Adrenal gland (tissue), 5 donors: ENCODE measurements around the gene SH3D19.

Experiments used
- POLR2A ChIP-seq, 2 donors: fragments of 450-650 bp; IDR thresholded peaks; one replicate each; pipeline ENCODE4 v1.6.1; 2017; ENCODE audit warnings: antibody characterized with exemption in 2 of 2, mild to moderate bottlenecking in 2 of 2, moderate library complexity in 1 of 2
- TF ChIP-seq, protein P1 (sequence below), 6 experiments: fragments of 450-650 bp in 4 of 6; fragments of 200-600 bp in 2 of 6; sonication (generic) in 1 of 6; IDR thresholded peaks; 1 replicate in 5 of 6; 2 replicates in 1 of 6; pipeline versions ENCODE4 v1.5.1 to v1.8.0; 2016 to 2021; ENCODE audit warnings: antibody characterized with exemption in 6 of 6, mild to moderate bottlenecking in 2 of 6, moderate library complexity in 1 of 6
- donor health status: DM: no; HTN: no; CAD: no.

DNA sequence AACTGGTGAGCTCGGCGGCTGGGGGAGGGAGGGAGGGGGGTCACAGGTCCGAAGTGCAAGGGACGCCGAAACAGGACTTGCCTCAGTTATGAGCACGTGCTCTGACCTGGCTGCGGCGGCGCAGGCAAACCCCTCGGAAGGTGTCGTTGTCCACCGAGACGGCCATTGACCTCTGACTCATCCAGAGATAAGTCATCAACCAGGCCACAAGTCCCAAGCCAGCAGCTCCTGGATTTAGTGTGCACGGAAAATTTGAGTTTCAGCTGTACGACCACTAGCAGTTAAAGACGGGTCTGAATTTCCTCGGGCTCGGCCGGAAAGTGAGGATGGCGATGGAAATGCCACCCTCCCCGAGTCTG, 674 bp downstream of the SH3D19 start:
- TF ChIP-seq, protein P1, sequence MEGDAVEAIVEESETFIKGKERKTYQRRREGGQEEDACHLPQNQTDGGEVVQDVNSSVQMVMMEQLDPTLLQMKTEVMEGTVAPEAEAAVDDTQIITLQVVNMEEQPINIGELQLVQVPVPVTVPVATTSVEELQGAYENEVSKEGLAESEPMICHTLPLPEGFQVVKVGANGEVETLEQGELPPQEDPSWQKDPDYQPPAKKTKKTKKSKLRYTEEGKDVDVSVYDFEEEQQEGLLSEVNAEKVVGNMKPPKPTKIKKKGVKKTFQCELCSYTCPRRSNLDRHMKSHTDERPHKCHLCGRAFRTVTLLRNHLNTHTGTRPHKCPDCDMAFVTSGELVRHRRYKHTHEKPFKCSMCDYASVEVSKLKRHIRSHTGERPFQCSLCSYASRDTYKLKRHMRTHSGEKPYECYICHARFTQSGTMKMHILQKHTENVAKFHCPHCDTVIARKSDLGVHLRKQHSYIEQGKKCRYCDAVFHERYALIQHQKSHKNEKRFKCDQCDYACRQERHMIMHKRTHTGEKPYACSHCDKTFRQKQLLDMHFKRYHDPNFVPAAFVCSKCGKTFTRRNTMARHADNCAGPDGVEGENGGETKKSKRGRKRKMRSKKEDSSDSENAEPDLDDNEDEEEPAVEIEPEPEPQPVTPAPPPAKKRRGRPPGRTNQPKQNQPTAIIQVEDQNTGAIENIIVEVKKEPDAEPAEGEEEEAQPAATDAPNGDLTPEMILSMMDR (IDR thresholded peaks at IDR 0.05) = no peak
- TF ChIP-seq POLR2A (IDR thresholded peaks at IDR 0.05) = peak in 1 of 2 donors; percentile 54
